ENCODE measurements around the gene SNRPE. TPM values are rescaled to one million over a fixed set of nuclear protein-coding genes. Genes with fewer than 3 reads are reported as not detected.
A peak's percentile ranks its signal among the peaks of the same experiment; 100 is the strongest.
"Not testable (repeated sequence)": the region's sequence is repeated elsewhere in the genome, so short reads cannot be mapped to it uniquely, and the experiment has no call there.

SNRPE gene
- total and polyA plus RNA-seq, 9 donors = 137 to 234 (median 172) TPM

- no peaks in the 10 kb centered on the region for H3K27me3 ChIP-seq (ENCODE audit: control insufficient read depth, insufficient read depth, low read length)
- DNase-seq = no peak
- no peak overlapping the region for H3K27ac ChIP-seq (ENCODE audit: low read length)
- peaks cover 62% of the 10 kb centered on the region for H3K36me3 ChIP-seq (ENCODE audit: control insufficient read depth, insufficient read depth, low read length)
- H3K4me3 ChIP-seq (ENCODE audit: low read length) = no peak overlapping the region
- 100% methylated on average over 1 of the region's 3 CpGs for WGBS (ENCODE audit: insufficient coverage)
- H3K4me1 ChIP-seq (ENCODE audit: control insufficient read depth, insufficient read depth, low read length) = no peaks in the 10 kb centered on the region
- H3K9me3 ChIP-seq (replicated peaks; ENCODE audit: control insufficient read depth, low read depth, low read length) = no peaks in the 10 kb centered on the region
Measured at GRCh38 chr1:203835476-203835875, 25.9 kb upstream of the SNRPE start.

DNA sequence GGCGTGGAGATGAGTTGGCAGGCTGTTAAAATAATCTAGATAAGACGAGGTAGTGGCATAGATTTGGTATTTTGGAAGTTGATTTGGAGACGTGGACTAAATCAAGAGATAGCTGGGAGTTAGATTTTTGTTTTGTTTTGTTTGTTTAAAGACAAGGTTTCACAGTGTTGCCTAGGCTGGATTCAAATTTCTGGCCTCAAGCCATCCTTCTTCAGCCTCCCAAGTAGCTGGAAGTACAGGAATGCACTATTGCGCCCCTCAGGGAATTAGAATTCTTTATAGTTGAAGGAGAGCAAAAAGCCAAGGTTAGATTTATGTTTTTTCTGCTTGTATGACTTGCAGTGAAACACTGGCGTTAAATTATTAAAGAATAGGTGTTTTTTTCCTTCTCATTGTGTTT lies 22.3 kb upstream of the SNRPE start:
- Histone ChIP-seq H3K27me3 (ENCODE audit: control insufficient read depth, insufficient read depth, low read length) (no peaks in the 10 kb centered on the region), H3K9me3 (replicated peaks; ENCODE audit: control insufficient read depth, low read depth, low read length) (no peaks in the 10 kb centered on the region), H3K4me1 (ENCODE audit: control insufficient read depth, insufficient read depth, low read length) (no peaks in the 10 kb centered on the region), H3K36me3 (ENCODE audit: control insufficient read depth, insufficient read depth, low read length) (peaks cover 48% of the 10 kb centered on the region), H3K4me3 (ENCODE audit: low read length) (no peak overlapping the region), H3K27ac (ENCODE audit: low read length) (no peak overlapping the region)
- 56% methylated on average over 4 of the region's 5 CpGs for WGBS (ENCODE audit: insufficient coverage)
- DNase-seq = peak; percentile 61

- no peak for DNase-seq
- no peaks in the 10 kb centered on the region for H3K4me1 ChIP-seq (ENCODE audit: control insufficient read depth, insufficient read depth, low read length)
- WGBS (ENCODE audit: insufficient coverage) = no CpG with 5 or more reads among the region's 4 CpGs
Measured at GRCh38 chr1:203840208-203840808, 21.1 kb upstream of the SNRPE start.

DNA sequence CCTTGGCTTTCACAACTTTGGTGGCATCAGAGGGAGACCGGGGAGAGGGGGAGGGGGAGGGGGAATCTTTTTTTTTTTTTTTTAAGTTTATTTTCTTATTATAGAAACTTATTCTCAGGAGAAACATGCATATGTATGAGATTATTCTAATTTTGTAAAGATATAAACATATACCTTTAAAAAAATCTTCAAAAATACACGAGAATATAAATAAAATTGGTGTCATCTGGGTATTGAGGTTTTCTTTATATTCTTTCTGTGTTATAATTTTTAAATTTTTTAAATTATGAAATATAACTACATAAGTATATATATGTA lies 18.9 kb upstream of the SNRPE start:
- no peak for DNase-seq
- no peaks in the 10 kb centered on the region for H3K4me1 ChIP-seq (ENCODE audit: control insufficient read depth, insufficient read depth, low read length)
- no peak overlapping the region for H3K27ac ChIP-seq (ENCODE audit: low read length)
- WGBS (ENCODE audit: insufficient coverage) = no CpG with 5 or more reads among the region's 2 CpGs
- H3K4me3 ChIP-seq (ENCODE audit: low read length) = no peak overlapping the region
- H3K27me3 ChIP-seq (ENCODE audit: control insufficient read depth, insufficient read depth, low read length) = no peaks in the 10 kb centered on the region
- H3K36me3 ChIP-seq (ENCODE audit: control insufficient read depth, insufficient read depth, low read length) = peaks cover 43% of the 10 kb centered on the region
- H3K9me3 ChIP-seq (replicated peaks; ENCODE audit: control insufficient read depth, low read depth, low read length) = no peaks in the 10 kb centered on the region

More at GRCh38 chr1:203840208-203840808, 21.1 kb upstream of the SNRPE start:
- no peak overlapping the region for H3K4me3 ChIP-seq (ENCODE audit: low read length)
- no peaks in the 10 kb centered on the region for H3K27me3 ChIP-seq (ENCODE audit: control insufficient read depth, insufficient read depth, low read length)
- peaks cover 52% of the 10 kb centered on the region for H3K36me3 ChIP-seq (ENCODE audit: control insufficient read depth, insufficient read depth, low read length)
- H3K9me3 ChIP-seq (replicated peaks; ENCODE audit: control insufficient read depth, low read depth, low read length) = no peaks in the 10 kb centered on the region
- H3K27ac ChIP-seq (ENCODE audit: low read length) = no peak overlapping the region

GRCh38 chr1:203843435-203843834 lies 18.0 kb upstream of the SNRPE start:
- no peak overlapping the region for H3K27ac ChIP-seq (ENCODE audit: low read length)
- no CpG with 5 or more reads among the region's 1 CpG for WGBS (ENCODE audit: insufficient coverage)
- no peaks in the 10 kb centered on the region for H3K27me3 ChIP-seq (ENCODE audit: control insufficient read depth, insufficient read depth, low read length)
- H3K4me1 ChIP-seq (ENCODE audit: control insufficient read depth, insufficient read depth, low read length) = no peaks in the 10 kb centered on the region
- no peaks in the 10 kb centered on the region for H3K9me3 ChIP-seq (replicated peaks; ENCODE audit: control insufficient read depth, low read depth, low read length)
- DNase-seq = no peak
- H3K36me3 ChIP-seq (ENCODE audit: control insufficient read depth, insufficient read depth, low read length) = peaks cover 44% of the 10 kb centered on the region
- H3K4me3 ChIP-seq (ENCODE audit: low read length) = no peak overlapping the region

GRCh38 chr1:203853112-203853511 lies 8.3 kb upstream of the SNRPE start:
- H3K36me3 ChIP-seq (ENCODE audit: control insufficient read depth, insufficient read depth, low read length) = peaks cover 36% of the 10 kb centered on the region
- H3K9me3 ChIP-seq (replicated peaks; ENCODE audit: control insufficient read depth, low read depth, low read length); H3K4me1 ChIP-seq (ENCODE audit: control insufficient read depth, insufficient read depth, low read length); H3K4me3 ChIP-seq (ENCODE audit: low read length); H3K27ac ChIP-seq (ENCODE audit: low read length); H3K27me3 ChIP-seq (ENCODE audit: control insufficient read depth, insufficient read depth, low read length); DNase-seq: not testable (repeated sequence)

- Histone ChIP-seq H3K36me3 (ENCODE audit: control insufficient read depth, insufficient read depth, low read length) (peaks cover 5% of the 10 kb centered on the region), H3K4me1 (ENCODE audit: control insufficient read depth, insufficient read depth, low read length) (peaks cover 8% of the 10 kb centered on the region), H3K27me3 (ENCODE audit: control insufficient read depth, insufficient read depth, low read length) (no peaks in the 10 kb centered on the region), H3K9me3 (replicated peaks; ENCODE audit: control insufficient read depth, low read depth, low read length) (no peaks in the 10 kb centered on the region), H3K4me3 (ENCODE audit: low read length) (no peak overlapping the region), H3K27ac (ENCODE audit: low read length) (no peak overlapping the region)
- no CpG with 5 or more reads among the region's 2 CpGs for WGBS (ENCODE audit: insufficient coverage)
- peak; percentile 37 for DNase-seq
Measured at GRCh38 chr1:203858055-203858454, 3.3 kb upstream of the SNRPE start.

DNA sequence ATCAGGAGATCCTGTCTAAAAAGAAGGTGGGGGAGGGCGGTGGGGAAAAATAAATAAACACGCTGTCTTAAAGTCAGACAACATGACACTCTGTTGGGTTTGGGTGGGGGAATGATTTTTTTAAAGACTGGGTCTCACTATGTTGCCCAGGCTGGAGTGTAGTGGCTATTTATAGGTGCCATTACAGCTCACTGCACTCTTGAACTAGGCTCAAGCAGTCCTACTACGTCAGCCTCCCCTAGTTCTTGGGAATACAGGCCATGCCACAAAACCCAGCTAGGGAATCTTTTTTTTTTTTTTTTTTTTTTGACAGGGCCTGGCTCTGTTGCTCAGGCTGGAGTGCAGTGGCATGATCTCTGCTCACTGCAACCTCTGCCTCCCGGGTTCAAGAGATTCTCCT lies 2.4 kb upstream of the SNRPE start:
- no peak overlapping the region for H3K27ac ChIP-seq (ENCODE audit: low read length)
- H3K4me1 ChIP-seq (ENCODE audit: control insufficient read depth, insufficient read depth, low read length) = peaks cover 8% of the 10 kb centered on the region
- peaks cover 5% of the 10 kb centered on the region for H3K36me3 ChIP-seq (ENCODE audit: control insufficient read depth, insufficient read depth, low read length)
- H3K27me3 ChIP-seq (ENCODE audit: control insufficient read depth, insufficient read depth, low read length) = no peaks in the 10 kb centered on the region
- no peaks in the 10 kb centered on the region for H3K9me3 ChIP-seq (replicated peaks; ENCODE audit: control insufficient read depth, low read depth, low read length)
- DNase-seq = no peak
- 72% methylated on average over 2 of the region's 4 CpGs for WGBS (ENCODE audit: insufficient coverage)
- H3K4me3 ChIP-seq (ENCODE audit: low read length) = no peak overlapping the region

DNA sequence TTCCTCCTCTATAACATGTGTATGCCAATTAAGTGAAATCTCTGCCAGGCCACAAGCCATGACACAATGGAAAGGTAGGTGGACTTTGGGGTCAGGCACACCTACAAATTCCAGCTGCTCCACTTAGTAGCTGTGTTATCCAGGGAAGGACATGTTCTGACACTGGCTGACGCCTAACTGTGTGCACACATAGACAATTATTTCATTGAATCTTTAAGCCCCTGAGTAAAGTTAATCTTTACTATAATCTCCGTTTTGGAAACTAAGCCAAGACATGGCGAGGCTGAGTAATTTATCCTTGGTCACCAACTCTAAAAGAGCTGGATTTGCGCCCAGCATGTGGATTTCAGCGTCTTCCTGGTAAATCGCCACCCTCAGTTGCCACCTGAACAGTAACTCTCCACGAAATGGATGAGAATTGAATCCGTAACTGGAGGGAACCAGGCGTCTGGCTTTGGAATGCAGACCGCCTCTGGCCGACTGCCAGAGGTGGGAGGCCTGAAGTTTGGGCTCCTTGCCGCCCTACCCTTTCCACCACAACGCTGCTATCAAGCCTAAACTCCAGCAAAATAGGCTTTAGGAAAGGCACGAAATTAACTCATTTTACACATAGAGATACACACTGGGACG lies 888 bp upstream of the SNRPE start:
- DNase-seq = peak; percentile 45
- H3K27me3 ChIP-seq (ENCODE audit: control insufficient read depth, insufficient read depth, low read length) = no peaks in the 10 kb centered on the region
- 44% methylated on average over 13 of the region's 15 CpGs for WGBS (ENCODE audit: insufficient coverage)
- peaks cover 8% of the 10 kb centered on the region for H3K4me1 ChIP-seq (ENCODE audit: control insufficient read depth, insufficient read depth, low read length)
- H3K4me3 ChIP-seq (ENCODE audit: low read length) = no peak overlapping the region
- no peaks in the 10 kb centered on the region for H3K9me3 ChIP-seq (replicated peaks; ENCODE audit: control insufficient read depth, low read depth, low read length)
- H3K36me3 ChIP-seq (ENCODE audit: control insufficient read depth, insufficient read depth, low read length) = peaks cover 13% of the 10 kb centered on the region
- no peak overlapping the region for H3K27ac ChIP-seq (ENCODE audit: low read length)

DNA sequence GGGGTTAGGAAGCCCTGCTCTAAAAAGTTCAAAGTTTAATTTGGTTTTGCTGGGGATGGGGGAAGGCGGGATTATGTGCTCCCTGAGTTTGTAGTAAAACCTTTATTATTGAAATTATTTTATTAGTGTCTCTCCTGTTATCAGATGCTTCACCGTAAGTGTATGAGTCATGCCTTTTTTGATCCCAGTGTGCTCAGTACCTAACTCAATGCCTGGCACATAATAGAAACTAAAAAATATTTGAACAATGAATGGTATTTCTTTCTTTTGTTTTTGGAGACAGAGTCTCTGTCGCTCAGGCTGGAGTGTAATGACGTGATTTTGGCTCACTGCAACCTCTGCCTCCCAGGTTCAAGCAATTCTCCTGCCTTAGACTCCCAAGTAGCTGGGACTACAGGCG lies 6.4 kb downstream of the SNRPE start:
- 100% methylated on average over 1 of the region's 5 CpGs for WGBS (ENCODE audit: insufficient coverage)
- Histone ChIP-seq H3K4me1 (ENCODE audit: control insufficient read depth, insufficient read depth, low read length) (peaks cover 3% of the 10 kb centered on the region), H3K9me3 (replicated peaks; ENCODE audit: control insufficient read depth, low read depth, low read length) (no peaks in the 10 kb centered on the region), H3K27ac (ENCODE audit: low read length) (no peak overlapping the region), H3K36me3 (ENCODE audit: control insufficient read depth, insufficient read depth, low read length) (peaks cover 49% of the 10 kb centered on the region), H3K4me3 (ENCODE audit: low read length) (no peak overlapping the region), H3K27me3 (ENCODE audit: control insufficient read depth, insufficient read depth, low read length) (no peaks in the 10 kb centered on the region)
- no peak for DNase-seq

GRCh38 chr1:203870245-203870644 lies 8.8 kb downstream of the SNRPE start:
- Histone ChIP-seq H3K9me3 (replicated peaks; ENCODE audit: control insufficient read depth, low read depth, low read length) (no peaks in the 10 kb centered on the region), H3K4me3 (ENCODE audit: low read length) (no peak overlapping the region), H3K27me3 (ENCODE audit: control insufficient read depth, insufficient read depth, low read length) (no peaks in the 10 kb centered on the region), H3K27ac (ENCODE audit: low read length) (no peak overlapping the region), H3K36me3 (ENCODE audit: control insufficient read depth, insufficient read depth, low read length) (peaks cover 54% of the 10 kb centered on the region), H3K4me1 (ENCODE audit: control insufficient read depth, insufficient read depth, low read length) (peaks cover 3% of the 10 kb centered on the region)
- DNase-seq = no peak
- 100% methylated on average over 1 of the region's 1 CpG for WGBS (ENCODE audit: insufficient coverage)

All from muscle of leg (tissue), 11 donors.